ENCODE measurements around the gene GADD45B. TPM values are rescaled to one million over a fixed set of nuclear protein-coding genes. Genes with fewer than 3 reads are reported as not detected.
A peak's percentile ranks its signal among the peaks of the same experiment; 100 is the strongest.

GADD45B gene
- polyA plus RNA-seq, 1 donor from 2014 or later = not detected

DNA sequence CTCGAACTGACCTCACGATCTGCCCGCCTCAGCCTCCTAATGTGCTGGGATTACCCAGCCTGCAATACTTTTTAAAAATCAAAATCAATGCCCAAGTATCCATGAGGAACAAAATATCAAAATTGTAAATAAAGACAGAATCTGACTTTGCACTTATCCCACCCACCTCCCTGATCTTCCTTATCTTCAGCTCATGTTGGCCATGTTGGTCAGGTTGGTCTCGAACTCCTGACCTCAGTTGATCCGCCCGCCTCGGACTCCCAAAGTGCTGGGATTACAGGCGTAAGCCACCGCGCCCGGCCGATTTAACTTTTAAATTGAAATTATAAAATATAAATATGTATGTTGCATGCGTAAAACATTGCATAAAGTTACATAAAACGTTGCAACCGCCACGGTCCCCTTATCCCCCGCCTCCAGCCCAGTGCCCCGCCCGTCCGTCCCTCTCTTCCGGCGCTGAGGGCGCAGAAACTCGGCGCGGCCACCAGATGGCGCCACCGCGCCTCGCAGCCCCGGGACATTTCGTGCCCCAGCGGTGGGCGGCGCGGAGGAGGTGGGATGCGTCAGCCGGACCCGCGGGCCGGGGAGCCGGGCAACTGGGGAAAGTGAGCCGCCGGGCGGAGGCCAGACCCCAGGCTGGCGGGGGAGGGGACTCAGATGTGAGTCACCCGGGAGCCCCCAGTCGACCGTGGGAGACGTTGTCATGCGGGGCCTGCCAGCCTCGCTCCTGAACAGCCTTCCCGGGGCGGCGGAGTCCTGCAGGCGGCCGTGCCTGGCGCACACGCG, 1.5 kb upstream of the GADD45B start:
- Histone ChIP-seq H4K20me1 (ENCODE audit: insufficient read depth) (no peaks in the 10 kb centered on the region), H3K4me2 (ENCODE audit: low read length) (no peak overlapping the region), H3K27me3 (ENCODE audit: insufficient read depth, low read depth, low read length) (peaks cover 45% of the 10 kb centered on the region), H3K9me2 (ENCODE audit: insufficient read depth, low read length) (no peaks in the 10 kb centered on the region), H3K79me2 (replicated peaks; ENCODE audit: insufficient read depth, low read length) (no peaks in the 10 kb centered on the region), H3K9ac (ENCODE audit: low read length) (no peak overlapping the region), H3K27ac (ENCODE audit: low read length) (no peak overlapping the region), H3K4me3 (ENCODE audit: low read length) (peak overlapping the region; percentile 72), H3F3A (ENCODE audit: insufficient read depth, low read length, poor library complexity, severe bottlenecking) (no peaks in the 10 kb centered on the region), H2AFZ (ENCODE audit: low read depth, low read length) (no peak overlapping the region), H3K9me3 (ENCODE audit: low read length) (no peaks in the 10 kb centered on the region), H3K36me3 (ENCODE audit: insufficient read depth, low read length) (no peaks in the 10 kb centered on the region)
- TF ChIP-seq EP300 (conservative IDR thresholded peaks at IDR 0.05; ENCODE audit: poor library complexity, severe bottlenecking) (no peak), TAF1 (IDR thresholded peaks at IDR 0.05; ENCODE audit: low read depth) (no peak), CTCF (IDR thresholded peaks at IDR 0.05; ENCODE audit: poor library complexity, severe bottlenecking) (peak; percentile 97), SMC3 (conservative IDR thresholded peaks at IDR 0.05; ENCODE audit: poor library complexity) (peak; percentile 98), REST (IDR thresholded peaks at IDR 0.05; ENCODE audit: borderline replicate concordance) (no peak), RAD21 (conservative IDR thresholded peaks at IDR 0.05) (peak; percentile 95)

DNA sequence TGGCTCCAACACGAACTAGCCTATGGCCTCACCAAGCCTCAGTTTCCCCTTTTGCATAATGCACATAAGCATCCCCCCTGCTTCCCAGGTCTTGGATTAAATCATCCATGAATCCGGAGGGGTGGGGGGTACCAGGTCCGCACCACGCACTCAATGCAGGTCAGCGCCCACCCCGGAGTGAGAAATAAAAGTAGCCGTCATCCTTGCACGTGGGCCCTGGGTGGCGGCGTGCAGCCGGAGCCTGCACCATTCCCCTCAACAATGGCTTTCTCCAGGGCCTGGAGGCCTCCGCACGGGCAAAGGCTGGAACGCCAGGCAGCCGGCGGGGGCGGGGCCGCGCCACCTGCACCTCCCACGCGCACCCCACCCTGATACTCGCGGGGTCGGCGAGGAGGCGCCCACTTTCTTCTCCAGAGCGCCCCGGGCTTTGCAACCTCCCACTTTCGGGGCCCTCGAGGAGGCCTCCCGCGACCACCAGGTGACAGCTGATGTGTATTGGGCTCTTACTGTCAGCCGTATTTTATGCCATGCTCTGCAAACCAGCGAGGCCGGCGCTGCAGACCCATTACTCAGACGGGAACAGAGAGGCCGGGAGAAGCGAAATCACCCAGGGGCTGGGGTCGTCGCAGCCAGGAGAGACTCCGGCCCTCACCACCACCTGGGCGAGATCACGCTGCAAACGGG, 767 bp upstream of the GADD45B start:
- Histone ChIP-seq H3K9ac (ENCODE audit: low read length) (no peak overlapping the region), H3K36me3 (ENCODE audit: insufficient read depth, low read length) (no peaks in the 10 kb centered on the region), H3K4me2 (ENCODE audit: low read length) (peak overlapping the region; percentile 71), H3K4me3 (ENCODE audit: low read length) (peak overlapping the region; percentile 72), H3K27me3 (ENCODE audit: insufficient read depth, low read depth, low read length) (peaks cover 53% of the 10 kb centered on the region), H3K27ac (ENCODE audit: low read length) (no peak overlapping the region), H3K9me2 (ENCODE audit: insufficient read depth, low read length) (no peaks in the 10 kb centered on the region), H3K9me3 (ENCODE audit: low read length) (no peaks in the 10 kb centered on the region), H2AFZ (ENCODE audit: low read depth, low read length) (no peak overlapping the region), H3F3A (ENCODE audit: insufficient read depth, low read length, poor library complexity, severe bottlenecking) (no peaks in the 10 kb centered on the region), H4K20me1 (ENCODE audit: insufficient read depth) (no peaks in the 10 kb centered on the region), H3K79me2 (replicated peaks; ENCODE audit: insufficient read depth, low read length) (no peaks in the 10 kb centered on the region)
- TF ChIP-seq REST (IDR thresholded peaks at IDR 0.05; ENCODE audit: borderline replicate concordance) = no peak
- no peak for TF ChIP-seq RAD21 (conservative IDR thresholded peaks at IDR 0.05)
- no peak for TF ChIP-seq TAF1 (IDR thresholded peaks at IDR 0.05; ENCODE audit: low read depth)
- no peak for TF ChIP-seq CTCF (IDR thresholded peaks at IDR 0.05; ENCODE audit: poor library complexity, severe bottlenecking)
- TF ChIP-seq EZH2 (IDR thresholded peaks at IDR 0.05; ENCODE audit: borderline replicate concordance, insufficient read depth, low read length, poor library complexity, severe bottlenecking) = no peak
- TF ChIP-seq POLR2AphosphoS5 (IDR thresholded peaks at IDR 0.05) = no peak
- TF ChIP-seq SMC3 (conservative IDR thresholded peaks at IDR 0.05; ENCODE audit: poor library complexity) = no peak
- TF ChIP-seq EP300 (conservative IDR thresholded peaks at IDR 0.05; ENCODE audit: poor library complexity, severe bottlenecking) = no peak
- no peak for TF ChIP-seq MXI1 (conservative IDR thresholded peaks at IDR 0.05; ENCODE audit: poor library complexity, severe bottlenecking)

Measured in neural cell (in vitro differentiated cells).